H1 (cell line): ENCODE measurements around the gene CNTN5.

Experiments used
- BACH1 ChIP-seq: IDR thresholded peaks from 2 replicates; pipeline ENCODE4 v1.6.1; 2012; ENCODE audit warnings: low read length, improper control_type of control experiment
- BRCA1 ChIP-seq: IDR thresholded peaks from 2 replicates; pipeline ENCODE4 v1.6.1; 2012; ENCODE audit warnings: low read depth, low read length, improper control_type of control experiment
- CTCF ChIP-seq, 3 experiments: IDR thresholded peaks; 1 replicate in 2 of 3; 2 replicates in 1 of 3; pipeline versions ENCODE4 v1.5.1 to v1.6.1; 2011; ENCODE audit warnings: low read length in 3 of 3, mild to moderate bottlenecking in 3 of 3, inconsistent platforms in 2 of 3, low read depth in 1 of 3, moderate library complexity in 1 of 3; ENCODE audit not compliant: insufficient read depth in 1 of 3; ENCODE audit errors: control extremely low read depth in 1 of 3
- EZH2 ChIP-seq: fragments of 200-600 bp; sonication (generic); IDR thresholded peaks from 2 replicates; pipeline ENCODE4 v1.7.1; 2012; ENCODE audit warnings: low read depth, mild to moderate bottlenecking, moderate library complexity, low read length, inconsistent platforms; ENCODE audit not compliant: severe bottlenecking
- POLR2A ChIP-seq, 2 experiments: IDR thresholded peaks; 1 replicate in 1 of 2; 2 replicates in 1 of 2; pipeline ENCODE4 v1.6.1; 2011; ENCODE audit warnings: low read depth in 2 of 2, low read length in 2 of 2, mild to moderate bottlenecking in 2 of 2; ENCODE audit errors: control extremely low read depth in 1 of 2
- POLR2AphosphoS5 ChIP-seq: IDR thresholded peaks from 2 replicates; pipeline ENCODE4 v1.6.1; 2011; ENCODE audit warnings: low read depth, low read length
- SP1 ChIP-seq: IDR thresholded peaks from 2 replicates; pipeline ENCODE4 v1.6.1; 2011; ENCODE audit warnings: low read depth, low read length
- ZNF274 ChIP-seq: IDR thresholded peaks from 2 replicates; pipeline ENCODE4 v1.7.0; 2012; ENCODE audit warnings: low read length, borderline replicate concordance; ENCODE audit errors: extremely low read depth

DNA sequence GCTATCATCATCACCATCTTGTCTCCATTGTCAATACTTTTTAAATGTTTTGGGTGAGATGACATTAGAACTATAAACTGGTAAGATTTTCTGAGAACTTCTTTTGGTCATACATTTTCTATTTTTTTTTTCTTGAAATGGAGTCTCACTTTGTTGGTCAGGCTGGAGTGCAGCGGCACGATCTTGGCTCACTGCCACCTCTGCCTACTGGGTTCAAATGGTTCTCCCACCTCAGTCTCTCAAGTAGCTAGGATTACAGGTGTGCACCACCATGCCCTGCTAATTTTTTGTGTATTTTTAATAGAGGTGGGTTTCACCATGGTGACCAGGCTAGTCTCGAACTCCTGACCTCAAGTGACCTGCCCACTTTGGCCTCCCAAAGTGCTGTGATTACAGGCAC is 880.4 kb downstream of the CNTN5 start:
- TF ChIP-seq POLR2A (IDR thresholded peaks at IDR 0.05; ENCODE audit: control extremely low read depth in 1 of 2, low read depth in 2 of 2, low read length in 2 of 2) (no peak), EZH2 (no peak), CTCF (IDR thresholded peaks at IDR 0.05; ENCODE audit: control extremely low read depth in 1 of 3, insufficient read depth in 1 of 3, low read depth in 1 of 3, low read length in 3 of 3) (no peak), POLR2AphosphoS5 (no peak), SP1 (no peak), BACH1 (no peak), ZNF274 (no peak), BRCA1 (no peak)
